ENCODE measurements around the gene MYO3A. TPM values are rescaled to one million over a fixed set of nuclear protein-coding genes. Genes with fewer than 3 reads are reported as not detected.
"Not testable (repeated sequence)": the region's sequence is repeated elsewhere in the genome, so short reads cannot be mapped to it uniquely, and the experiment has no call there.

MYO3A gene
- polyA plus RNA-seq, 4 donors = 0.09 to 2.3 TPM; not detected in 2

DNA sequence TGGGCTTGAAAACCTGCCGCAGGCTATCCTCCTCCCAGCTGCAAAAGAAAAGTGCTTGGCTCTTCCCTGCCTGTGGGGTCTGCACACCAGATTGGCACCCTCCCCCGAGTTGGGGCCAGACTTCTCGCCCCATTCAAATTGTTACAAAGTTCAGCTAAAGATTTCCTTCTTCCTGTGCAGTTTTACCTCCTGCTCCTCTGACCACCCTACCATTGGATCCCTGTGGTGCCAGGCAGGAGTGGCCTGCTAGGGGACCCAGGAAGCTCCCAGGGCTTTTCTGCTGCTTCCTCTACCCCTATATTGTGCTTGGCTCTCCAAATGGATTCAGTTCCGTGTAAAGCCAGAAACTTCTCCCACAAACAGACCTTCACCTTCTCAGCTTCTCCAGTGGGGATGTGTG lies 147.4 kb downstream of the MYO3A start:
- Histone ChIP-seq H3K27ac (ENCODE audit: low read depth in 1 of 3, low read length in 2 of 3) (no peak overlapping the region), H3K4me3 (ENCODE audit: low read depth in 1 of 3, low read length in 3 of 3) (no peak overlapping the region), H3K27me3 (ENCODE audit: control insufficient read depth in 3 of 3, insufficient read depth in 3 of 3, low read length in 3 of 3) (no peaks in the 10 kb centered on the region), H3K4me1 (ENCODE audit: control insufficient read depth in 3 of 3, insufficient read depth in 2 of 3, low read depth in 1 of 3, low read length in 2 of 3) (no peaks in the 10 kb centered on the region), H3K9me3 (ENCODE audit: control insufficient read depth in 2 of 2, insufficient read depth in 1 of 2, low read depth in 1 of 2, low read length in 1 of 2) (no peaks in the 10 kb centered on the region), H3K36me3 (ENCODE audit: control insufficient read depth in 3 of 3, insufficient read depth in 2 of 3, low read depth in 1 of 3, low read length in 3 of 3) (no peaks in the 10 kb centered on the region)
- FAIRE-seq (no peak), DNase-seq (no peak)
- WGBS, 3 donors = 68 to 77% (median 72%) methylated on average over 4 of the region's 4 CpGs

DNA sequence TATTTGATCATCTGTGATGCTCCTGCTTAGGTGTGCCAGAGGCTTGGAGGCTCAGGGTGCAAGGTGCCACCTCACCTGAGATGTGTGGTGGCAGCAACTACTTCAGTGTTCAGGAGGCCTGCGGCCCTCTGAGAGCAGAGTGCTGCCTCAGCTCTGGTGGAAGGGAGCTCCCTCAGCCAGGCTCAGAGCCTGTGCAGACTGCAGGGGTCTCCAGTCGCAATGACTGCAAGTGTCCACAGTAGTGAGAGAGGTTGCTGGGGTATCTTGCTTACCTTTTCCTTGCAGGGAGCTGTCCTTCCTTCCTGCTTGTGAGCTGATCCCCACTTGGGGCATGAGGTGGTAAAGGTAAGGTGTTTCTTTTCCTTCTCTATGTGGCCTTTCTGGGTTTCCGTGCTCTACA lies 151.5 kb downstream of the MYO3A start:
- Histone ChIP-seq H3K4me1 (ENCODE audit: control insufficient read depth in 3 of 3, insufficient read depth in 2 of 3, low read depth in 1 of 3, low read length in 2 of 3) (no peaks in the 10 kb centered on the region), H3K27me3 (ENCODE audit: control insufficient read depth in 3 of 3, insufficient read depth in 3 of 3, low read length in 3 of 3) (no peaks in the 10 kb centered on the region), H3K27ac (ENCODE audit: low read depth in 1 of 3, low read length in 2 of 3) (no peak overlapping the region), H3K4me3 (ENCODE audit: low read depth in 1 of 3, low read length in 3 of 3) (no peak overlapping the region), H3K36me3 (ENCODE audit: control insufficient read depth in 3 of 3, insufficient read depth in 2 of 3, low read depth in 1 of 3, low read length in 3 of 3) (no peaks in the 10 kb centered on the region), H3K9me3 (ENCODE audit: control insufficient read depth in 2 of 2, insufficient read depth in 1 of 2, low read depth in 1 of 2, low read length in 1 of 2) (no peaks in the 10 kb centered on the region)
- no peak for FAIRE-seq
- DNase-seq = no peak
- 82 to 86% (median 85%) methylated on average over 3 of the region's 3 CpGs for WGBS, 3 donors

DNA sequence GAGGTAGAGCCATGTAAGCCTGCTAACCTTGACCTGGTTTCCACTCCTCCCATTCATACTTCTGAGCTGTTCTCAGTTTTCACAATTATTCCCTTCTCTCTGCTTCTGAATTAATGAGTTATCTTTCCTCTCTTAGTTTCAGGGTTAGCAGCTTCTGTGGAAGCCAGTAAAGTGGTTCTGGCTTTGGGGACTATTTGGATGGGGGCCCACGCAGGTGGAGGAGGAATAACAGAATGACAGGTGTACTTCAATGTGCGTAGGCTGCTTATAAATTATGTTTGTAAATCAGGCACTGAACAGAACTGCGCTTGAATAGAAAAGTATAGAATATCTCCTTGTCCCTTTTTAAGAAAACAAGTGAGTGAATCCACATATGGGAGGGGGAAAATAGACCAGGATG lies 153.6 kb downstream of the MYO3A start:
- Histone ChIP-seq H3K4me3 (ENCODE audit: low read depth in 1 of 3, low read length in 3 of 3) (no peak overlapping the region), H3K4me1 (ENCODE audit: control insufficient read depth in 3 of 3, insufficient read depth in 2 of 3, low read depth in 1 of 3, low read length in 2 of 3) (no peaks in the 10 kb centered on the region), H3K27ac (ENCODE audit: low read depth in 1 of 3, low read length in 2 of 3) (no peak overlapping the region), H3K27me3 (ENCODE audit: control insufficient read depth in 3 of 3, insufficient read depth in 3 of 3, low read length in 3 of 3) (no peaks in the 10 kb centered on the region), H3K36me3 (ENCODE audit: control insufficient read depth in 3 of 3, insufficient read depth in 2 of 3, low read depth in 1 of 3, low read length in 3 of 3) (peaks cover 0 to 2% (median 0%) of the 10 kb centered on the region in 3 donors), H3K9me3 (ENCODE audit: control insufficient read depth in 2 of 2, insufficient read depth in 1 of 2, low read depth in 1 of 2, low read length in 1 of 2) (no peaks in the 10 kb centered on the region)
- no peak for DNase-seq
- FAIRE-seq = no peak
- WGBS, 3 donors = 85 to 91% (median 89%) methylated on average over 3 of the region's 3 CpGs

DNA sequence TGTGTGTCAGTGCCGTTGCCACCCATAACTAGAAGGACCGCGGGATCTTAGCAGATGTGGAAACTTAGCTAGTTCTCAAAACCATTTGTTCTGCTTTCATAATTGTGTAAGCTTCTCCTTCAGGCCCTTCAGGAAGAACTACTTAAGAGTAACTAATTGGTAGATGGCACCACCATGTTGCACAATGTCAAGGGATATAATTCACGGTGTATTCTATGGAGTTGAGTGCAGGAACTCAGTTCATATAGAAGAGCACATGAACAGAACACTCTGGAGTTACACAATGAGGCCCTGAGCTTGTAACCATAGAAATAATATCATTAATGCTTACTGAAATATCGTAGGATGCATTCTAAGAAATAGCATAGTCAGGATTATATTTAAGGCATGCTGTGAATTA lies 156.0 kb downstream of the MYO3A start:
- no peaks in the 10 kb centered on the region for H3K27me3 ChIP-seq (ENCODE audit: control insufficient read depth in 3 of 3, insufficient read depth in 3 of 3, low read length in 3 of 3)
- no peak overlapping the region for H3K4me3 ChIP-seq (ENCODE audit: low read depth in 1 of 3, low read length in 3 of 3)
- DNase-seq = no peak
- WGBS, 3 donors = 80 to 88% (median 86%) methylated on average over 5 of the region's 5 CpGs
- no peaks in the 10 kb centered on the region for H3K4me1 ChIP-seq (ENCODE audit: control insufficient read depth in 3 of 3, insufficient read depth in 2 of 3, low read depth in 1 of 3, low read length in 2 of 3)
- H3K9me3 ChIP-seq (ENCODE audit: control insufficient read depth in 2 of 2, insufficient read depth in 1 of 2, low read depth in 1 of 2, low read length in 1 of 2) = no peaks in the 10 kb centered on the region
- no peak overlapping the region for H3K27ac ChIP-seq (ENCODE audit: low read depth in 1 of 3, low read length in 2 of 3)
- H3K36me3 ChIP-seq (ENCODE audit: control insufficient read depth in 3 of 3, insufficient read depth in 2 of 3, low read depth in 1 of 3, low read length in 3 of 3) = peaks cover 0 to 2% (median 0%) of the 10 kb centered on the region in 3 donors
- FAIRE-seq = no peak

DNA sequence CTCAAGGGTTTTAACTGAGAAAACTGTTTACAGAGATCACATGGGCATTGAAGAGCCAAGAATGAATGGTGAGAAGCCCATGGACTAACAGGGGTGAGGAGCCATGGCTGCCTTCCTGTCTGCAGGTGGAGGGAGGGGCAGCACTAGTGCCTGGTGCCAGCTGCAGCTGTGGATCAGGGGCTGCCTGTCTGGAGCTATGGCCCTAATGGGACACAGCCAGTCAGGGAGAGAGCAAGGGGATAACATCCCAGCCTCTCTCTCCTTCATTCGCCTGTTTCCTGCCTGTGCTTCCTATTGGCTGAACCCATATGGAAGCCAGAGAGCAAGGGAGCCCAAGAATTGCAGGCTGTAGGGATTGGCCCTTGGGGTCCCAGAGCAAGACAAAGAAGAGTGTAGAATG lies 156.7 kb downstream of the MYO3A start:
- Histone ChIP-seq H3K4me3 (ENCODE audit: low read depth in 1 of 3, low read length in 3 of 3) (no peak overlapping the region), H3K36me3 (ENCODE audit: control insufficient read depth in 3 of 3, insufficient read depth in 2 of 3, low read depth in 1 of 3, low read length in 3 of 3) (peaks cover 0 to 2% (median 0%) of the 10 kb centered on the region in 3 donors), H3K4me1 (ENCODE audit: control insufficient read depth in 3 of 3, insufficient read depth in 2 of 3, low read depth in 1 of 3, low read length in 2 of 3) (no peaks in the 10 kb centered on the region), H3K27ac (ENCODE audit: low read depth in 1 of 3, low read length in 2 of 3) (no peak overlapping the region), H3K27me3 (ENCODE audit: control insufficient read depth in 3 of 3, insufficient read depth in 3 of 3, low read length in 3 of 3) (no peaks in the 10 kb centered on the region), H3K9me3 (ENCODE audit: control insufficient read depth in 2 of 2, insufficient read depth in 1 of 2, low read depth in 1 of 2, low read length in 1 of 2) (no peaks in the 10 kb centered on the region)
- no peak for DNase-seq
- WGBS, 3 donors = 78 to 100% (median 88%) methylated on average over 1 of the region's 1 CpG
- FAIRE-seq = no peak

DNA sequence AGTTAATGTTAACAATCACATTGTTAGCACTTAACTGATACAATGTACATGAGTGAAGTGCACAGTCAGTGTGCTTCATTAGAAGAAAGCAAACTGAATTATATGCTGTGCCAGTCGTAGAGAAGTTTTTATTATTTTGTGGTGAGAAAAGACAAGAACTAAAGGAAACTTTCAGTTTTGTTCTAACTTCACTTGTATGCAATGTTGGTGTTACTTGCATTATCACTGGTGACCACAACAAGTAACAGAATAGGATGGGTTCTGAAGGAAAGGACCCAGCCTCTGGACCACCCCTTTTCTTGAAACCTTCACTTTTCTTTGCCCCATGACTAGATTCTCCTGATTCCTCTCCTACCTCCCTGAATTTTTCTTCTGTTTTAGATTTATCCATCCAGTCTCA lies 159.2 kb downstream of the MYO3A start:
- H3K9me3 ChIP-seq (ENCODE audit: control insufficient read depth in 2 of 2, insufficient read depth in 1 of 2, low read depth in 1 of 2, low read length in 1 of 2) = no peaks in the 10 kb centered on the region
- WGBS, 3 donors = 63 to 65% (median 64%) methylated on average over 1 of the region's 1 CpG
- no peak for FAIRE-seq
- H3K27me3 ChIP-seq (ENCODE audit: control insufficient read depth in 3 of 3, insufficient read depth in 3 of 3, low read length in 3 of 3) = no peaks in the 10 kb centered on the region
- H3K4me3 ChIP-seq (ENCODE audit: low read depth in 1 of 3, low read length in 3 of 3) = no peak overlapping the region
- H3K27ac ChIP-seq (ENCODE audit: low read depth in 1 of 3, low read length in 2 of 3) = no peak overlapping the region
- peaks cover 0 to 2% (median 0%) of the 10 kb centered on the region in 3 donors for H3K36me3 ChIP-seq (ENCODE audit: control insufficient read depth in 3 of 3, insufficient read depth in 2 of 3, low read depth in 1 of 3, low read length in 3 of 3)
- no peak for DNase-seq
- no peaks in the 10 kb centered on the region for H3K4me1 ChIP-seq (ENCODE audit: control insufficient read depth in 3 of 3, insufficient read depth in 2 of 3, low read depth in 1 of 3, low read length in 2 of 3)

DNA sequence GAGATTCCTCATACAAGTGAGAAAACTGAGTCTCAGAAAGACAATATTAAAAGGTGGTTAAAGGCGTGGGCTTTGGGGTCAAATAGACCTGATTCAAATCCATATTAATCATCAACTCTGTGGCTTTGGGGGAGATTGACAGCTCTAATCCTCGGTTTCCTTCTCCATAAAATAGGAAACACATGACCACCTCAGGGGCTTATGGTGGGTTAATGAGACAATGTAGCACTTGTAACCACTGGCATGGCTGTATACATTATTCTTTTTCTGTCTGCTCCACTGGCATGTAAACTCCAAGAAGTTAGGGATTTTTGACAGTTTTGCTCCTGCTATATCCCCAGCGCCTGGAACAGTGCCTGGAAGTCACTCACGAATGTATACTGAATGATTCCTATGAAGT lies 161.8 kb downstream of the MYO3A start:
- Histone ChIP-seq H3K9me3 (ENCODE audit: control insufficient read depth in 2 of 2, insufficient read depth in 1 of 2, low read depth in 1 of 2, low read length in 1 of 2) (no peaks in the 10 kb centered on the region), H3K27ac (ENCODE audit: low read depth in 1 of 3, low read length in 2 of 3) (no peak overlapping the region), H3K4me3 (ENCODE audit: low read depth in 1 of 3, low read length in 3 of 3) (no peak overlapping the region), H3K4me1 (ENCODE audit: control insufficient read depth in 3 of 3, insufficient read depth in 2 of 3, low read depth in 1 of 3, low read length in 2 of 3) (no peaks in the 10 kb centered on the region), H3K27me3 (ENCODE audit: control insufficient read depth in 3 of 3, insufficient read depth in 3 of 3, low read length in 3 of 3) (no peaks in the 10 kb centered on the region), H3K36me3 (ENCODE audit: control insufficient read depth in 3 of 3, insufficient read depth in 2 of 3, low read depth in 1 of 3, low read length in 3 of 3) (peaks cover 0 to 1% (median 0%) of the 10 kb centered on the region in 3 donors)
- FAIRE-seq = no peak
- no peak for DNase-seq
- 59 to 71% (median 60%) methylated on average over 4 of the region's 4 CpGs for WGBS, 3 donors

DNA sequence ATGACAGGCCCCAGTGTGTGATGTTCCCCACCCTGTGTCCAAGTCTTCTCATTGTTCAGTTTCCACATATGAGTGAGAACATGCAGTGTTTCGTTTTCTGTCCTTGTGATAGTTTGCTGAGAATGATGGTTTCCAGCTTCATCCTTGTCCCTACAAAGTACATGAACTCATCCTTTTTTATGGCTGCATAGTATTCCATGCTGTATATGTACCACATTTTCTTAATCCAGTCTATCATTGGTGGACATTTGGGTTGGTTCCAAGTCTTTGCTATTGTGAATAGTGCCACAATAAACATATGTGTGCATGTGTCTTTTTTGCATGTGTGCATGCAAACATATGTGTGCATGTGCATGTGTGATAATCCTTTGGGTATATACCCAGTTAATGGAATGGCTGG lies 163.5 kb downstream of the MYO3A start:
- FAIRE-seq = not testable (repeated sequence)
- WGBS, 3 donors = 54 to 74% (median 73%) methylated on average over 1 of the region's 1 CpG

DNA sequence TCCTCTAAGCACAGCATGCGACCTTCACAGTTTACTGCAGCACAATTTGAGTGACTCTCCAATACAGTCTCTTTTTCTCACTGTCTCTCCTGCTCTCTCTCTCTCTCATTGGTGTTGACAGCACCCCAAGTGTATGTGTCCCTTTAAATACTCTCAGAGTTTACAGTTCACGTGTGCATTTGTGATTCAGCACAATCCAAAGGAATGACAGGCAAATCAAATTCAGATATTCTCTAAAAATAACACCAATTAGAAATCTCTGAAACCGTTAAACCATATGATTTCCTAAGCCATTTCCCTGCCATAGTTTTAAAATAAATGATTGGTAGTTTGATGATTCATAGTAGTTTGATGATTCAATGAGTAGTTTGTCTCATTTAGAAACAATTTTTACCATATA lies 178.5 kb downstream of the MYO3A start:
- no peaks in the 10 kb centered on the region for H3K36me3 ChIP-seq (ENCODE audit: control insufficient read depth in 3 of 3, insufficient read depth in 2 of 3, low read depth in 1 of 3, low read length in 3 of 3)
- no peak overlapping the region for H3K27ac ChIP-seq (ENCODE audit: low read depth in 1 of 3, low read length in 2 of 3)
- H3K27me3 ChIP-seq (ENCODE audit: control insufficient read depth in 3 of 3, insufficient read depth in 3 of 3, low read length in 3 of 3) = no peaks in the 10 kb centered on the region
- no peak overlapping the region for H3K4me3 ChIP-seq (ENCODE audit: low read depth in 1 of 3, low read length in 3 of 3)
- FAIRE-seq (no peak), DNase-seq (no peak)
- no peaks in the 10 kb centered on the region for H3K9me3 ChIP-seq (ENCODE audit: control insufficient read depth in 2 of 2, insufficient read depth in 1 of 2, low read depth in 1 of 2, low read length in 1 of 2)
- 38 to 61% (median 44%) methylated on average over 3 of the region's 3 CpGs for WGBS, 3 donors
- no peaks in the 10 kb centered on the region for H3K4me1 ChIP-seq (ENCODE audit: control insufficient read depth in 3 of 3, insufficient read depth in 2 of 3, low read depth in 1 of 3, low read length in 2 of 3)

More for the DNA sequence above, 163.5 kb downstream of the MYO3A start:
- H3K4me3 ChIP-seq (ENCODE audit: low read depth in 1 of 3, low read length in 3 of 3); H3K9me3 ChIP-seq (ENCODE audit: control insufficient read depth in 2 of 2, insufficient read depth in 1 of 2, low read depth in 1 of 2, low read length in 1 of 2); H3K27ac ChIP-seq (ENCODE audit: low read depth in 1 of 3, low read length in 2 of 3); H3K27me3 ChIP-seq (ENCODE audit: control insufficient read depth in 3 of 3, insufficient read depth in 3 of 3, low read length in 3 of 3); DNase-seq; H3K36me3 ChIP-seq (ENCODE audit: control insufficient read depth in 3 of 3, insufficient read depth in 2 of 3, low read depth in 1 of 3, low read length in 3 of 3); H3K4me1 ChIP-seq (ENCODE audit: control insufficient read depth in 3 of 3, insufficient read depth in 2 of 3, low read depth in 1 of 3, low read length in 2 of 3): not testable (repeated sequence)
